Measurements from ENCODE around the gene TRERF1.

Gene TRERF1

DNA sequence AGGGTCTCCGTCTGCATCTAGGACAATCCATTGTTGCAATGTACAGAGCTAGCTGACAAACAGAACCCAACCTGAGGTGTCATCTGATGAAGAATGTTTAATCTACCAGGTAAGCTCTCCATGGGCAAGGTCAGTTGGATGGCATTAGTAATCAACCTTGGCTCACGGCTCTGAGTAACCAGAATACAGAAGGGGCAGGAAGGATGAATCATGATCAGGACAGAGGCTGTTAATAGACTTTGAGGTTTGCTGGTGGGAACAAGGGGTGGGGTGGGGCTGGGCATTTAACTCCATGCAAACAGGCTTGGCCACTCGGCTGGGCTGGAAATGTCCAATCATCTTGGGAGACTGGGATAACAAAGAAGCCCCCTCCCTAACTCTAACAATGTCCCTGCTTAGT, 157.0 kb downstream of the TRERF1 start:
- no peak overlapping the region for H3K4me3 ChIP-seq (replicated peaks in 1 of 2; ENCODE audit: low read depth in 2 of 2, low read length in 2 of 2)
- peak; percentile 27 to 84 for DNase-seq (ENCODE audit: low read depth in 2 of 2)
- TF ChIP-seq, protein P1, sequence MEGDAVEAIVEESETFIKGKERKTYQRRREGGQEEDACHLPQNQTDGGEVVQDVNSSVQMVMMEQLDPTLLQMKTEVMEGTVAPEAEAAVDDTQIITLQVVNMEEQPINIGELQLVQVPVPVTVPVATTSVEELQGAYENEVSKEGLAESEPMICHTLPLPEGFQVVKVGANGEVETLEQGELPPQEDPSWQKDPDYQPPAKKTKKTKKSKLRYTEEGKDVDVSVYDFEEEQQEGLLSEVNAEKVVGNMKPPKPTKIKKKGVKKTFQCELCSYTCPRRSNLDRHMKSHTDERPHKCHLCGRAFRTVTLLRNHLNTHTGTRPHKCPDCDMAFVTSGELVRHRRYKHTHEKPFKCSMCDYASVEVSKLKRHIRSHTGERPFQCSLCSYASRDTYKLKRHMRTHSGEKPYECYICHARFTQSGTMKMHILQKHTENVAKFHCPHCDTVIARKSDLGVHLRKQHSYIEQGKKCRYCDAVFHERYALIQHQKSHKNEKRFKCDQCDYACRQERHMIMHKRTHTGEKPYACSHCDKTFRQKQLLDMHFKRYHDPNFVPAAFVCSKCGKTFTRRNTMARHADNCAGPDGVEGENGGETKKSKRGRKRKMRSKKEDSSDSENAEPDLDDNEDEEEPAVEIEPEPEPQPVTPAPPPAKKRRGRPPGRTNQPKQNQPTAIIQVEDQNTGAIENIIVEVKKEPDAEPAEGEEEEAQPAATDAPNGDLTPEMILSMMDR (IDR thresholded peaks at IDR 0.05; ENCODE audit: low read depth, low read length): no peak

DNA sequence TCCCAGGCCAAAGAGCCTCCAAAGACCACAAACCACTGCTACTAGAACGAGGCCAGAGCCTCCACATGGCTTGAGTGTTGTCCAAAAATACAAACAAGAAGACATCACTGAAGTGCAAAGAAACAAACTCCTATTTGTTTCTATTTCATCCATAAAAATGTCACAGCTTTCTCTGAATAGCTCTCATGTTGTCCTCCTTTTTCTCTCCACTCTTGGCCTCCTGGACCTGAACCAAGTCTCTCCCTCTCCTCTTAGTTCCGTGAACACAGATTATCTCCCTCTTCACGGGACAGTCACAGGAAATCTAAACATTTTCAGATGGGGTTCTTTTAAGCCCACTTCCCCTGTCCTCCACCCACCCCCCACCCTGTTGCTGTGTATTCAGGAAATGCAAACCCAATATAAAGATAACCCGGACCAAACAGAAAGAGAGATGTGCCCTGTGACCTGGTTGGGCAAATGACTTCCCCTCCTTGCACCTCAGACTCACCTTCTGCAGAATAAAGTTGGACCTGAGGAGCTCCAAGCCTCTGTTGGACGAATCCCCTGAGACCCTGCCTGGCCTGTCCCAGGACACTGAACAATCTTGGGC, 158.2 kb downstream of the TRERF1 start:
- H3K4me3 ChIP-seq (replicated peaks in 1 of 2; ENCODE audit: low read depth in 2 of 2, low read length in 2 of 2): no peak overlapping the region
- TF ChIP-seq, protein P1 (IDR thresholded peaks at IDR 0.05; ENCODE audit: low read depth, low read length): no peak
- no peak for DNase-seq (ENCODE audit: low read depth in 2 of 2)

DNA sequence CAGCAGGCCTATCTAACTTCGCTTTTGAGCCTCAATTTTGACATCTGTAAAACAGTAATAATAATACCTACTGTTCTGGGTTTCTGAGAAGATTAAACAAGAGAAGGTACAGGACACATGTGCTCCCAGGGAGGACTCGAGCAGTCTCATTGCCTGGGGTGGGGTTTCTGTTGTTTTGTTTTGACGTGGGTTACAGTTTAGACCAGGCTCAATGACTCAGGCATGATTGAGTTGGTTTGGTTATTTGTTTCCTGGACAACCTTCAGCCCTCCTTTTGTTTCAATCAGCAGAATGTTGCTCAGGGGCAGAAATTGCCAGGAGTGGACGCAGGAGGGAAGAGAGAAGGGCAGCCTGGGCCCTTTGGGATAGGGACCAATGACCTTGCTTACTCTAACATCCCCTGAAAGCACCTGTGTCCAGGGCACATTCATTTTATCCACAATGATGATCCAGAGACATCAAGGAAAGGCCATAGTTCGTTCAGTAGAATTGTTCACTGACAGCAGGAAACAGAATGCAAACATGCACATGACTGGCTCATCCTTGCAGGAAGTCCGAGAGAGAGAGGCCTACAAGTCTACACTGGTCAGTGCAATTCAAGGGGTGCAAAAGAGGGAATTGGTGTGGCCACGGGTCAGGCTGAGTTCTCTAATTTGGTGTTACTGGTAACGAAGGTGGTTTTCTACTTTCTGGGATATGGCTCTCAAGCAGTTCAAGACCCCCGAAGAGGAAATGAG, 159.6 kb downstream of the TRERF1 start:
- TF ChIP-seq, protein P1 (IDR thresholded peaks at IDR 0.05; ENCODE audit: low read depth, low read length): no peak
- H3K4me3 ChIP-seq (replicated peaks in 1 of 2; ENCODE audit: low read depth in 2 of 2, low read length in 2 of 2): no peak overlapping the region
- peak; percentile 66 to 89 for DNase-seq (ENCODE audit: low read depth in 2 of 2)

DNA sequence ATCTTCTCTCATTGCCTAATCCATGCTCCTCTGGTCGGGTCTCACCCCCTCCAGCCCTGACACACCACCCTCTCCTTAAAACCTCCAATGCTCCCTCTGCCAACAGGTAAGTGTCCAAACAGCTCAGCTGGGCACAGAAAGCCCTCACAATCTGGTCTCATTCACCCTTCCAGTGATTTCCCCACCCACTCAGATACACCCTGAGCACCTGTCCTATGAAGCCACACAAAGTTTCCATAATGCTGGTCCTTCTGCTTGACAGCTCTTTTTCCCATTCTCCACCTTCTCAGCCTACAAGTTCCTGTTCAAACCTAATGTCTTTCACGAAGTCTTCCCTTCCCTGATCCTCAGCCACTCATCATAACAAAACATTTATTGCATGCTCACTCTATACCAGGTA, 164.0 kb downstream of the TRERF1 start:
- TF ChIP-seq, protein P1 (IDR thresholded peaks at IDR 0.05; ENCODE audit: low read depth, low read length): no peak
- no peak for DNase-seq (ENCODE audit: low read depth in 2 of 2)
- no peak overlapping the region for H3K4me3 ChIP-seq (replicated peaks in 1 of 2; ENCODE audit: low read depth in 2 of 2, low read length in 2 of 2)

DNA sequence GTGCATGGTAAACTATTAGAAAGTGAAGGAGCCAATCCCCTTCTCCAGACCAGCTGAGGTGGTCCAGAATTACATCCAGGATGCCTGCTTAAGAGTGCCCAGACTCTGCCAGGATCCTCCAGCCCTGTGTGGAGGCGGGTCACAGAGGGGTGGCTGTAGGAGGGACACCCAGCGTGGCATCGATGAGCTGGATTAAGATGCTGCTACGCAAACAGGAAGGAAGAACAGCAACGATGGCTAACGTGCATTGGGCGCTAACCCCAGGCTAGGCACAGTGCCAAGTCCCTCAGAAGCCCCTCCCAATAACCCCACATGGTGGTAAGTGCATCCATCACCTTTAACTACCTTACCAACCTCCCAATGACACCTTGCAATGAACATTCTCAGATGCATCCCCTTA, 170.2 kb downstream of the TRERF1 start:
- TF ChIP-seq, protein P1 (IDR thresholded peaks at IDR 0.05; ENCODE audit: low read depth, low read length): no peak
- no peak overlapping the region for H3K4me3 ChIP-seq (replicated peaks in 1 of 2; ENCODE audit: low read depth in 2 of 2, low read length in 2 of 2)
- DNase-seq (ENCODE audit: low read depth in 2 of 2): no peak

DNA sequence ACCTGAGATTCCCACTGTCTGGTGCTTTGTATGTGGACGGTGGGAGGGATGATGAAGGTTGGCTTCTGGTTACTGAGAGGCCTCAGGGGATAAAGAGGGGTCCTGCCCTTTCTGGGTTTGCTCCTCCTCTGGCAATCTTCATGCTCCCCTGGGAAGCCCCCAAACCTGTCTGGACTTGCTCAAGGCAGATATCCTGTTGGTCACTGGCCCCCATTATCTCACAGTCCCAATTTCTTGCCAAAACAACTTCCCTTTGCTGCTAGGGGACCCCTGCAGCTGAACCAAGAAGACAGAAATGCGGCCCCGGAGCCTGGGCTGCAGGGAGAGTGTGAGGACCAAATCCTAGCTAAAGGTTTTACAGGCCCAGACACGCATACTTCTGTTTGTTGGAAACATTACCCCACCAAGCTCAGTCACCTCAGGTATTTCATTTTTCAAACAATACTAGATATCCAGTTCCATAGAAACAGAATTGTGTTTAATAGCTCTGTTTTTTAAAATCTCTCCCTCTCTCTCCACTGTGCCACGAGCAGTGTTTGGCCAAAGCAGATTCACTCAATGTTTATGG, 170.7 kb downstream of the TRERF1 start:
- no peak overlapping the region for H3K4me3 ChIP-seq (replicated peaks in 1 of 2; ENCODE audit: low read depth in 2 of 2, low read length in 2 of 2)
- TF ChIP-seq, protein P1 (IDR thresholded peaks at IDR 0.05; ENCODE audit: low read depth, low read length): no peak
- no peak for DNase-seq (ENCODE audit: low read depth in 2 of 2)
